ENCODE measurements around the gene PCMT1. TPM values are rescaled to one million over a fixed set of nuclear protein-coding genes. Genes with fewer than 3 reads are reported as not detected.
"Not testable (repeated sequence)": the region's sequence is repeated elsewhere in the genome, so short reads cannot be mapped to it uniquely, and the experiment has no call there.

The PCMT1 gene
- total RNA-seq, 1 donor from 2014 or later: 171 TPM

DNA sequence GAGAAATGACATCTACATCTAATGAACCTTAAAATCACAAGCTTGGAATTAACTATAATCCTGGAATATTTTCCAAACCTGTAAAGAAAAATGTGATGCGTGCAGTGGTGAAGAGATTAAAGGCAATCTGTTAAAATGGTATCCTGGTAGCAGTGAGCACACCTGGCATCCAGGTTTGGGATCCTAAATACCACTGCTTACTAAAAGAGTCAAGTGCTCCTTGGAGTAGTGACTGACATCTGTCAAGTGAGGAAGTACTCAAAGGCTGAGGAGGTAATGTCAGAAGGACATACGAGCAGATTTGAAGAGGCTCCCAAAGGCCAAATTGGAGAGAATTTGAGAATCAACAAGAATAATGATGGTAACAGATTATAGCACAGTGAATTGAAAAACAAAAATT, 32.8 kb downstream of the PCMT1 start:
- DNase-seq: no peak
- no peak for ATAC-seq
- intact Hi-C loops (cut with micrococcal nuclease): no loop called here

DNA sequence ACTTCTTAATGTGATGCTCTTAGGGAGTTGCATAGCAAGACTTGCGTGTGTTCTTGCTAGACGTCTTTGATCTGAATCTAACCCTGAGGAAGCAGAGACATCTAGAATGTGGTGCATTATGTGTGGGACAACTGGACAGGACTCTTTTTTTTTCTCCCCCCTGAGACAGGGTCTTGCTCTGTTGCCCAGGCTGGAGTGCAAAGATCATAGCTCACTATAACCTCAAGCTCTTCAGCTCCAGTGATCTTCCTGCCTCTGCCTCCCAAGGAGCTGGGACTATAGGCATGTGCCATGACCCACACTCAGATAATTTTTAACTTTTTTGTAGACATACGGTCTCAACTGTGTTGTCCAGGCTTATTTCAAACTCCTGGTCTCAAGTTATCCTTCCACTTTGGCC, 34.0 kb downstream of the PCMT1 start:
- DNase-seq: no peak
- intact Hi-C loops (cut with micrococcal nuclease): no loop called here
- no peak for ATAC-seq

DNA sequence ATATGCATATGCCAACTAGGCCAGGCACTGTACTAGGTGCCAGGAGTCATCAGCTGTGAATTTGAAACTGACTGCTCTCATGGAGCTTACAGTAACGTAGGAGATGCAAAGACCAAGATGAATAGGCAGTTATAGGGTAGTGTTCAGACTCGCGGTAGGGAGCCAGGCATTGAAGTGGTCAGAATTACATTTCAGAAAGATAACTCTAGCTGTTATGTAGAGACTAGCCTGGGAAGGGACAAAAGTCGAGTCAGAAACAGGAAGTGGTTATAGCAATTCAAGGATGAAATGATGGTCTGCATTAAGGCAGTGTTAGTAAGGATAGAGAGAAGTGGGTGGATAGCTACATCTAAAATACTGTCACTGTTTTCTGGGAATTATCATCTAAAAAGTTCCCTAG, 56.6 kb downstream of the PCMT1 start:
- ATAC-seq (no peak), DNase-seq (no peak)
- intact Hi-C loops (cut with micrococcal nuclease): no loop called here

DNA sequence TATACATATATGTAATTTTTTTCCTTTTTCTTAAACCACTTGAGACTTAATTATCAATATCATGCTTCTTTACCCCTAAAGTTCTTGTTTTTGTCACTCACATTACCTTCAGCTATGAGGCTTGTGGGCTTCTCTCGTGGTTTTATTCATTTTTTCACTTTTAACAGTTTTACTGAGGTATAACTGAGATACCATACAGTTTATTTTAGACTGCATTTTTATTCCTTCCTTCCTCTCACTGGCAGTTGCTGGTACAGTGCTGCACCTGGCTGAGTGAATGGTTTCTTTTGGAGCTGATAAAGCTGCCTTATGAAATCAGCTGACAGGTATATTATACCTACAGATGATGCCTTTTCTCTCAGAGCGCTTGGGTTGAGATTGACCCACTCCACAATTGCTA, 60.3 kb downstream of the PCMT1 start:
- DNase-seq (no peak), ATAC-seq (no peak)
- intact Hi-C loops (cut with micrococcal nuclease): no loop called here

DNA sequence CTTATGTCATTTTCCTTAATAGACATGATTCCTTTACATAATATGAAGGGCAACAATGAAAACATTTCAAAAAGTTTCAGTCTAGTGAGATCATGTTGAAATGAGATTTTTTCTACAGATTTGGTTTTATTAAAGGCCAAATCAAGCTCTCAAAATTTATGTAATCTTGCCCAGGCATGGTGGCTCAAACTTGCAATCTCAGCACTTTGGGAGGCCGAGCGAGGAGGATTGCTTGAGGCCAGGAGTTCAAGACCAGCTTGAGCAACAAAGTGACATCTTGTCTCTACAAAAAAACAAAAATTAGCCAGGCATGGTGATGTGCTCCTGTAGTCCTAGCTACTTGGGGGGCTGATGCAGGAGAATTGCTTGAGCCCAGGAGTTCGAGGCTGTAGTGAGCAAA, 63.8 kb downstream of the PCMT1 start:
- ATAC-seq (no peak), DNase-seq (no peak)
- intact Hi-C loops (cut with micrococcal nuclease): no loop called here

DNA sequence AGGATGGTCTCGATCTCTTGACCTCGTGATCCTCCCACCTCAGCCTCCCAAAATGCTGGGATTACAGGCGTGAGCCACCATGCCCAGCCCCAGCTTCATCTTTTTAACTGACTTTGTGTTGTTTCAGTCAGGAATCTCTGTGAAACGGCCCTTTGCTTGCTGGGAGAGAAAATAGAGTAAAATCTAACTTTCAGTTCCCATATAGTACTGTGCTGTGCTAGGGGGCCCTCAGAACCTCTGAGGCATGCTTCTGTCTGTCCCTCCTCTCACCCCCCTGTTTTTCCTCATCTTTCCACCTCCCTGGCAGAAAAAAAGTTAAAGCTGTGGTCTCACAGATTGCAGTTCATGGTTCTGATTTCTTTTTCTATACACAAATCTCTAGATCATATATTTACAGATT, 66.2 kb downstream of the PCMT1 start:
- no peak for ATAC-seq
- intact Hi-C loops (cut with micrococcal nuclease): no loop called here
- DNase-seq: no peak

DNA sequence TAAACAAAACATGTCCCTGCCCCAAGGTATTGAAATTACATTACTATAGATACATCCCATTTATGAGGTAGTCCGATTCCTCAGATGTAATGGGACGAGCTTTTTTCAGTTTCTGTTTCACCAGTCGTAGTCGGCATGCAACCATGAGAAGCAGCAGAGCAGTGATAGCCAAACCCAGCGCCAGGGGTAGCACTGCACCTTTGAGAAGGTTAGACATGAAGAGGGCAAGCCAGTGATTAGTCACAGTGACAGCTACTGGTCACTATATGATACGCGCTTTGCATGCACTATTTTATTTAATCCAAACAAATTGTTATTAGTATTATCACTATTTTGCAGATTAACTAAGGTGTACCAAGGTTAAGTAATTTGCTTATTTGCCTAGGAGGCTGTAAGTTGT, 71.0 kb downstream of the PCMT1 start:
- ATAC-seq (peak; percentile 68), DNase-seq (no peak)
- intact Hi-C loops (cut with micrococcal nuclease): no loop called here

DNA sequence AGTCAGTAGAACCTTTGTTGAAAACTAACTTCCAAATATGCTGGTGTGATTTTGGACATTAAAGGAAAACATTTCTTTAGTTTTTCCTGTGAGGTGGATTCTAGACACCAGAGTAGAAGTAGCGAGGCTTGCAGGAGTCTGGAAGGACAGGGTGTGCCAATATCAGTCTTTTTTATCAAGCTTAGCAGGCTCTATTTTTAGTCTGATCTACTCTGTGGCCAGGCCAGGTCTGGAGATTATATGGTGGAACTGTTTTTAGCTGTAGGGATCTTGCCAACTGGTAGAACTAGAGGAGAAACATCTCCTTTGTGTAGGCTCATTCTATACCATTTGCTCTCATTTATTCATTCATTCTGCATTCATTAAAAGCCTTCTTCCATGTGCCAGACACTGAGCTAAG, 72.0 kb downstream of the PCMT1 start:
- peak; percentile 92 for ATAC-seq
- no peak for DNase-seq

DNA sequence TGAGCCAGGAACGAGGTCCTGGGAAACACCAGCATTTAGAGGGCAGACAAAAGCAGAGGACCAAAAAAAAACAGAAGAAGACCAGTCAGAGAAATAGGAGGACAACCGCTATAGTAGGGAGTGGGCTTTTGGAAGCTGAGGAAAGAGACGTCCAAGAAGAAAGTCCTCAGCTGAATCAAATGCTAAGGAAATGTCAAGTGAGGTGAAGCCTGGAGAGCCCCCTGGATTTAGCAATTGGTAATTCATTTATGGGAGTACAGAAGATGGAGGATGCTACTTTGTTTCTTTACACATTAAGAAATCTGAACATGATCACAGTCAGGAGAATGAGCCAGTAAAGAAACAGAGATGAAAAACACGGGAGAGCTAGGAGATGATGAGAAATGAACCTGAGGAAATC, 73.5 kb downstream of the PCMT1 start:
- intact Hi-C loops (cut with micrococcal nuclease): no loop called here
- ATAC-seq (no peak), DNase-seq (no peak)

More for the DNA sequence above, 72.0 kb downstream of the PCMT1 start:
- intact Hi-C loops (cut with micrococcal nuclease): no loop called here

DNA sequence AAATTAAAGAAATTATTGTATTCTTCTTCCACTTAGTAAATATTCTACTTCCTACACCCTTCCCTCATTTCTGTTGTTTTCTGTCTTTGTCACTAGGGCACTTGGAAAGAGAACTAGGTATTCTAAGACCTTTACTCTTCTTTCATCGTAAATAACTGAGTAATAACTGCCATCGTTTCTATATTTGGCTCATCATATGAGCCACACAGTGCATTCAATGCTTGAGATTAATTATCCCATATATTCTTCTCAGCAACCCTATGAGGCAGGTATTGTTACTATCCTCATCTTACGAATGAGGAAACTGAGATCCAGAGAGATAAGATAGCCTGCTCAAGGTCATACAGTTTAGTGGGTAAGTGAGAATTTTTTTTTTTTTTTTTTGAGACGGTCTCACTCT, 75.8 kb downstream of the PCMT1 start:
- intact Hi-C loops (cut with micrococcal nuclease): no loop called here
- ATAC-seq (no peak), DNase-seq (no peak)

DNA sequence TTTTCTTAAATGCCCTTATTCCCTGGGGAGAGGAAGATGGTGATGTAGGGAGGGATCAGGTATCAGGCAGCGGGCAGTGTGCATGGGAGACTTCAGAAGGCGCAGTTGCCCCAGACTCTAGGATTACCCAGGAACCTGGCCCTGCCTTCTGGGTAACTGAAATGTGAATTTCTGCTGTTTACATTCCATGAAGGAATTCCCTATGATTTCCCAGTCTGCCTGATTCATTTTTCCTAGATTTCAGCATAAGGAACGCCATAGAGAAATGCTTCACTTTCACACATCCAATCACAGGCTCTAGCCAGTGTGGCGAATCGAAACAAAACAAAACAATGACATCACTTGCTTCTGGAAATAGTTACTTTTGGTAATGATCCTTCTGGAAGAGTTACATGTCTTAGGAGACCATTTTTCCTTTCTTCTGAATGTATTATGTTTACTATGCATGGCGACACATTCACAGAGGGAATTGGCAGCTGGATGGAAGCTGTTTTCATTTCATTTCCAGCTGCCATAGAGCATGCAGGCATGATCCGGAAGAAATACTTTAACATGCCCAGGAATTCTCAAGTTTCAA, 81.3 kb downstream of the PCMT1 start:
- intact Hi-C loops (cut with micrococcal nuclease): no loop called here
- ATAC-seq: no peak
- no peak for DNase-seq

DNA sequence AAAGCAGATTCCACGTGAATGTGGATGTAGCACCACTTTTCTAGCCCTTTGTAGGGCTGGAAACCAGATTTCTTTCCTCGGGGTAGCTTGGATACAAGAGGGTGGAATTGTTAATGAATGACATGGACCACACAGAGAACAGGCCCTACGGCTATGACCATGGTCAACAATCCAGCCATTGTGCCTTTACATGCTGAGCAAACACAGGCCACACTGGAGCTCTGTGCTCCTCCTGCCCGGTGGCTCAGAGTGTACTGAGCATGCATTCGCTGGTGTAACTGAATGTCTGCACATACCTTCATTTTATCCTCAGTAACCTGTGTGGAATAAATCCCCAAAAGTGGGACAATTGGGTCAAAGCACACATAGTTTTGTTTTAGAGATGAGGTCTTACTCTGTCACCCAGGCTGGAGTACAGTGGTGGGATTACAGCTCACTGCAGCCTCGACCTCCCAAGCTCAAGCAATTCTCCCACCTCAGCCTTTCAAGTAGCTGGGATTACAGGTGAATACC, 81.8 kb downstream of the PCMT1 start:
- no peak for ATAC-seq

DNA sequence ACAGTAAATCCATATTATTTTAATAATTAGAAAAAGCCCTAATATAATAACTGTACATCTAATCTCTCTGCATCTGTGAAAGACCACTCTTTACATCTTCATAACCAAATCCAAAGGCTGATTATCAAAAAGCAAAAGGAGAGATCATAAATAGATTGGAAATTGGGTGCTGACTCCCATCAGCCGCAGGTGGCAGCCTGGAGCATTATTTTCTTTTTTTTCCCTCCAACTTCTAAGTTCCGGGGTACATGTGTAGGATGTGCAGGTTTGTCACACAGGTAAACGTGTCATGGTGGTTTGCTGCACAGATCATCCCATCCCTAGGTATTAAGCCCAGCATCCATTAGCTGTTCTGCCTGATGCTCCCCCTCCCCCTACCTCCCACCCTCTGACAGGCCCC, 84.1 kb downstream of the PCMT1 start:
- intact Hi-C loops (cut with micrococcal nuclease): no loop called here
- no peak for DNase-seq
- no peak for ATAC-seq

More for the DNA sequence above, 81.8 kb downstream of the PCMT1 start:
- intact Hi-C loops (cut with micrococcal nuclease): no loop called here
- DNase-seq: no peak

DNA sequence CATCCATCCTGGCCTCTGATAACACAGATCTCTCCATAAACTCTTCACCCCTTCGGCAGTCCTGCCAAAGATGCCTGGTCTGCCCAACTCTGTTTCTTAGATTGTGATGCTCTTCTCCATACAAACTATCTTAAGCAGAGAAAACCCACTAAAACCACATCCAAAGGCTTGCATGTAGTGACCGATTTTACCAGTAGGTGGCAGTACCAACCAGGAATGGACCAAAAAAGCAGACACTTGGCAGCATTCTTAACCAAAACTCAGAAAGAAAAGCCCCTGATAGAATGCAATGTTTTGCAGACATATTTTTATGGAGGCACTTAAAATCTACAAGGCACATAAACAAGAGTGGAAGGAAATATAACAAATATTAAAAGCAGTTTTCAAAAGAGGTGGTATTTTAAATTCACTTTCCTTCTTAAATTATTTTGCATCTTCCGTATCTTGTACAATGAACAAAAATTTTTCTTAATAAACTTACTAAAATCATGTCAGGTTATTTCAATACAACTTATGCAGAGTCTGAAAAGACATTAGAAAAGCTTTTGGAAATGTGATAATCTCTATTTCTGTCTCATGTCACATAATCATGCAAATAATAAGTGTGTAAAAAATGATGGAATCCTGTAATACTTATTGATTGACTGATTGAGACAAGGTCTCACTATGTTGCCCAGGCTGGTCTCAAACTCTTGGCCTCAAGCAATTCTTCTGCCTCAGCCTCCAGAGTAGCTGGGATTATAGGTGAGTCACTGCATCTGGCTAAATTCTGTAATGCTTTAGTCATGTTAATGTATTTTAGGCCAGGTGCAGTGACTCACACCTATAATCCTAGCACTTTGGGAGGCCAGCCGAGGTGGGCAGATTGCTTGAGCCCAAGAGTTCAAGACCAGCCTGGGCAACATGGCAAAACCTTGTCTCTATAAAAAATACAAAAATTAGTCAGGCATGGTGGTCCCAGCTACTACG, 85.3 kb downstream of the PCMT1 start:
- ATAC-seq (peak; percentile 34), DNase-seq (no peak)
- intact Hi-C loops (cut with micrococcal nuclease): loop anchor here (5.0 kb wide), 1 partner anchor 93 kb away; no protein-coding TSS in a partner anchor

DNA sequence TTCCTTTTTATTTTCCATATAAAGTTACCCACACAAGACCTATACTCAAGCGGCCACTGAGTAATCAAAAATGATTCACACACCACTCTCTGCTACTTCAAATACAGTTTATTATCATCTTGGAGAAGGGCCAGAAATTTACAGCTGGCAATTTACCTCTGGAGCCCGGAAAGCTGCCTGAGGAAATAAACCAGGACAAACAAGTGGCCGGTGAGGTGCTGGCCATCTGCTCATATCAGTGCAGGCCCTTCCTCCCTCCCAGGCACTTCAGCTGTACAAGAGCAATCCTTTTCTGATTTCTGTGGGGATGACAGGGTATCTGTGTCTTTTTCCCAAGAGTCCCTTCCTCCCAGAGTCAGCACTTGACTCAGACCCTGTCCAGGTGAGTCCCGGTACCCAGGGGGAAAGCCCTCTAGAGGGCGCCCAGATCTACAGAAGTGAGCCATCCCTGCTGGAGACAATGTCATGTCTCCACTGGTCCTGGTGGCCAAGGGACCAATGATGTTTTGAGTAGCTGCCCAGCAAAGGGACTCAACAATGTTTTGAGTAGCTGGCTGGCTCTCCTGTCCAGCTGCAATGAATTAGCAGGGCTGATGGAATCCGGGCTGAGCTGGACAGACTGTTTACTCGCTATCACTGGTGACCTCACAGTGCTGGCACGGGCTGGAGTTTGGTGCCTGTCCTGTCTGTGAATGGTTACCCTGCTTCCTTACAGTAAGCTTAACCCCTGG, 91.0 kb downstream of the PCMT1 start:
- ATAC-seq: peak; percentile 99
- peak; percentile 91 for DNase-seq
- intact Hi-C loops (cut with micrococcal nuclease): no loop called here

DNA sequence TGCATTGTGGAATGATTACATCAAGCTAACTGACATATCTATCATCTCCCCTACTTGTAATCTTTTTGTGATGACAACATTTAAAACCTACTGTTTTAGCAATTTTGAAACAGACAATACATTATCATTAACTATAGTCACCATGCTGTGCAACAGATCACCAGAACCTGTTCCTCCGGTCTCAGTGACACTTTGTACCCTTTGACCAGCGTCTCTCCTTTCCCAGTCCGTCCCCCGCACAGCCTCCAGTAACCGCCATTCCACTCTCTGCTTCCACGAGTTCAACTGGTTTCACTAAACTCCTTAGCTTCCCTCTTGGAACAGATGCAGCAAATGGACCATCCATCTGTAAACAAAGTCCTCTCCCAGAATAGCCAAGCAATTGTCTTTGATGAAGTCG, 92.8 kb downstream of the PCMT1 start:
- intact Hi-C loops (cut with micrococcal nuclease): no loop called here
- no peak for ATAC-seq
- no peak for DNase-seq

DNA sequence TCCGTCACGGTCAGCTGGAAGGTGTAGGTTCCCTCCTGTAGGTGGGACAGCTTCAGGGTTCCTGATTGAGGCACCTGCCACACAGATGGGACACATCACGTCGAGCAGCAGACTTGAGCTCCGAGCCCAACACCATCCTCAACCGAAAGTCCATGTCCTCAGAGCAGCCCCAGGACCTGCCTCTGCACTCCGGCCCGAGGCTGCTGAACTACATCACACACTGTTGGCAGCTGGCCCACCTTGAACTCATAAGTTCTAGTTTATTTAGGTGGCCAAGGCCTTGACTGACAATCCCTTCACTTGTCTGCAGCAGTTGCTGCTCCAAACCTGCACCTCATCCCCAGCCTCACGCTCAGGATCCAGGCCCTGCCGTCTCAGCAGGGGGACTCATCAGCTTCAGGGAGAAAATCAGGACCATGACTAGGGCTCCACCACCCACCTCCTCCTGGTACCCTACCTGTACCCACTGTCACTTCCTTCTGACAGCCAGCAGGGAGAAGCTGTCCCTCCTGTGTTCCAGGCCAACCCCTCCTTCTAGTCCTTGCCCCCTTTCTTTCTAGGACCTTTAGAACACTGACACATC, 93.6 kb downstream of the PCMT1 start:
- DNase-seq: peak; percentile 53
- no peak for ATAC-seq
- intact Hi-C loops (cut with micrococcal nuclease): no loop called here

DNA sequence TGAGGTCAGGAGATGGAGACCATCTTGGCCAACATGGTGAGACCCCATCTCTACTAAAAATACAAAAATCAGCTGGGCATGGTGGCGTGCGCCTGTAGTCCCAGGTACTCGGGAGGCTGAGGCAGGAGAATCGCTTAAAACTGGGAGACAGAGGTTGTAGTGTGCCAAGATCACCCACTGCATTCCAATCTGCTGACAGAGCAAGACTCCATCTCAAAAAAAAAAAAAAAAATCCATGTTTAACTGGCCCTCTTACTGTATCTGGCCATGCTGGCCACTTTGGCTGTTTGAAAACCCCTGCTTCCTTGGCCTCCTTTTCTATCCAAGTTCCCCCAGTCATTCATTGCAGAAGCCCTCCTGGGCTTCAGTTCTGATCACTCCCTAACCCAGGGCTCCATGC, 94.5 kb downstream of the PCMT1 start:
- DNase-seq; ATAC-seq; intact Hi-C loops (cut with micrococcal nuclease): not testable (repeated sequence)

DNA sequence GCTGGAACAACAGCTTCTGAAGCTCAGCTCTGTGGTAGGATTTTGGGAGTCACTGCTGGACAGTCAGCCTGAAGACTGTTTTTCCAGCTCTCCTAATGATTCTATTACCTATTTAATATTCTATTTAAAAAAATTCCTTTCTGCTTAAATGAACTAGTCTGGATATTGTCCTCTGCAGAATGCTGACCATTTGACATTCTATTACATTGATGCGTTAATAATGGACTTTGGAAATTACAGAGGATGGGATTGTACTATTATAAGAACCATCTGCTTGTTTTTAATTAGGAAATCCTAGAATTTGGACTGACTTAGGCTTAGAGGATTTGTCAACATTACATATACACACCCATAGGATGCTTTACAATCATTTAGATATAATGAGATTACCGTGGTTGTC, 94.9 kb downstream of the PCMT1 start:
- no peak for DNase-seq
- intact Hi-C loops (cut with micrococcal nuclease): no loop called here
- no peak for ATAC-seq

DNA sequence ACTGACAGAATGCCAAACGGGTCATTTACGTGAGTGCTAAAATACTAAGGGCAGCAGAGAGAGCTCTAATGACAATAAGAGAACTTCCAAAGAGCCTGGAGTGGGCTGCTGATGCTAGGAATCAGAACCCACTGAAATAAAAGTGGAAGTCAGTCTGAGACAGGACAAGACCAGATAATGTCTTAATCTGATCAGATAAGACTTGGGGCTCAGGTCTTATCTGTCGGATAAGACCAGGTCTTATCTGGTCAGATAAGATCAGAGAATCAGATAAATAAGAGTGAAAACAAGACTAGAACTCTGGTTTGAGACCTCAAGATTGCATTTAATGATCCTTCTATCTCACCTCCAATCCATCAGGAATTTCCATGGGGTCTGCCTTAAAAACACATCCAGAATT, 96.0 kb downstream of the PCMT1 start:
- DNase-seq: no peak

More for the DNA sequence above, 96.0 kb downstream of the PCMT1 start:
- intact Hi-C loops (cut with micrococcal nuclease): no loop called here
- ATAC-seq: no peak
